CD14-positive monocyte (primary cell): ENCODE results near the gene FRA10AC1. TPM values are rescaled to one million over a fixed set of nuclear protein-coding genes. Genes with fewer than 3 reads are reported as not detected.

ENCODE experiments used
- DNase-seq, 3 donors: peaks; one replicate each; pipeline ENCODE4 v3.0.0-alpha.2; 2011 to 2022
- H2AFZ ChIP-seq: 2 replicates; pipeline ENCODE4 v1.6.0; 2012; ENCODE audit warnings: mild to moderate bottlenecking, low read depth, low read length, inconsistent platforms; ENCODE audit not compliant: insufficient read depth, poor library complexity, severe bottlenecking
- H3K27ac ChIP-seq, 2 donors: 1 replicate in 1 of 2; 2 replicates in 1 of 2; pipeline ENCODE4 v1.5.1; 2012 to 2013; ENCODE audit warnings: low read length in 2 of 2, control low read depth in 1 of 2, inconsistent platforms in 1 of 2, low read depth in 1 of 2, mild to moderate bottlenecking in 1 of 2
- H3K27me3 ChIP-seq, 2 donors: one replicate each; pipeline versions ENCODE4 v1.6.0 to v1.6.1; 2011 to 2013; ENCODE audit warnings: low read length in 2 of 2; ENCODE audit not compliant: control insufficient read depth in 2 of 2, insufficient read depth in 2 of 2
- H3K36me3 ChIP-seq, 2 donors: replicated peaks in 1 of 2; 1 replicate in 1 of 2; 2 replicates in 1 of 2; pipeline versions ENCODE4 v1.5.1 to v1.6.1; 2012 to 2013; ENCODE audit warnings: low read length in 2 of 2, control low read depth in 1 of 2, inconsistent platforms in 1 of 2, mild to moderate bottlenecking in 1 of 2; ENCODE audit not compliant: insufficient read depth in 2 of 2, control insufficient read depth in 1 of 2
- H3K4me1 ChIP-seq, 2 donors: 1 replicate in 1 of 2; 2 replicates in 1 of 2; pipeline versions ENCODE4 v1.5.1 to v1.6.1; 2012 to 2013; ENCODE audit warnings: low read length in 2 of 2, control low read depth in 1 of 2, inconsistent platforms in 1 of 2, mild to moderate bottlenecking in 1 of 2, moderate library complexity in 1 of 2; ENCODE audit not compliant: insufficient read depth in 2 of 2, control insufficient read depth in 1 of 2
- H3K4me2 ChIP-seq: replicated peaks from 2 replicates; pipeline ENCODE3; 2012; ENCODE audit warnings: low read length, moderate library complexity, mild to moderate bottlenecking; ENCODE audit not compliant: poor library complexity, severe bottlenecking; ENCODE audit errors: extremely low read depth
- H3K4me3 ChIP-seq, 3 experiments: fragments of 200-600 bp in 1 of 3; sonication (generic) in 1 of 3; replicated peaks in 1 of 3; 1 replicate in 2 of 3; 2 replicates in 1 of 3; pipeline ENCODE4 v1.5.1; 2011 to 2013; ENCODE audit warnings: low read length in 3 of 3, mild to moderate bottlenecking in 3 of 3, control low read depth in 2 of 3, low read depth in 2 of 3, inconsistent platforms in 1 of 3, moderate library complexity in 1 of 3
- H3K79me2 ChIP-seq: 2 replicates; pipeline ENCODE4 v1.6.0; 2012; ENCODE audit warnings: mild to moderate bottlenecking, control low read depth, inconsistent platforms, low read length, moderate library complexity; ENCODE audit not compliant: insufficient read depth
- H3K9ac ChIP-seq: 2 replicates; pipeline ENCODE4 v1.6.0; 2017; ENCODE audit warnings: low read length, mild to moderate bottlenecking; ENCODE audit not compliant: insufficient read depth, poor library complexity, severe bottlenecking
- H3K9me3 ChIP-seq, 2 donors: replicated peaks in 1 of 2; 1 replicate in 1 of 2; 2 replicates in 1 of 2; pipeline versions ENCODE4 v1.5.1 to v1.6.1; 2012 to 2013; ENCODE audit warnings: low read length in 2 of 2, control low read depth in 1 of 2; ENCODE audit not compliant: control insufficient read depth in 1 of 2, insufficient read depth in 1 of 2
- H4K20me1 ChIP-seq: 2 replicates; pipeline ENCODE4 v1.6.0; 2012; ENCODE audit warnings: mild to moderate bottlenecking, low read length, control low read depth, moderate library complexity; ENCODE audit not compliant: insufficient read depth
- H3K27ac Mint-ChIP-seq, 7 donors: one replicate each; pipeline ENCODE4 v1.8.0; 2020; ENCODE audit warnings: mild to moderate bottlenecking in 7 of 7, mixed read lengths in 7 of 7, moderate library complexity in 6 of 7, inconsistent platforms in 2 of 7
- H3K27me3 Mint-ChIP-seq, 3 donors: one replicate each; pipeline ENCODE4 v1.8.0; 2021 to 2022; ENCODE audit warnings: low read depth in 3 of 3, mild to moderate bottlenecking in 3 of 3, mixed read lengths in 3 of 3, moderate library complexity in 3 of 3, inconsistent platforms in 1 of 3
- H3K36me3 Mint-ChIP-seq, 2 donors: one replicate each; pipeline ENCODE4 v1.8.0; 2020; ENCODE audit warnings: mixed read lengths in 2 of 2, inconsistent platforms in 1 of 2, mild to moderate bottlenecking in 1 of 2
- H3K4me1 Mint-ChIP-seq: one replicate; pipeline ENCODE4 v1.8.0; 2020; ENCODE audit warnings: mild to moderate bottlenecking, mixed read lengths
- H3K4me3 Mint-ChIP-seq, 2 donors: one replicate each; pipeline ENCODE4 v1.8.0; 2020; ENCODE audit warnings: mild to moderate bottlenecking in 2 of 2, mixed read lengths in 2 of 2, moderate library complexity in 1 of 2
- H3K9me3 Mint-ChIP-seq, 7 donors: one replicate each; pipeline ENCODE4 v1.8.0; 2020 to 2022; ENCODE audit warnings: mixed read lengths in 7 of 7, mild to moderate bottlenecking in 6 of 7, moderate library complexity in 6 of 7, inconsistent platforms in 2 of 7
- CTCF ChIP-seq: fragments of 200-600 bp; IDR thresholded peaks from one replicate; pipeline ENCODE4 v1.8.0; 2022; ENCODE audit warnings: antibody characterized with exemption, mild to moderate bottlenecking
- WGBS: methylation state at CpG from one replicate; pipeline ENCODE4 v1.1.5; 2013; ENCODE audit warnings: missing lambda C conversion rate; ENCODE audit not compliant: insufficient coverage; 5-methylcytosine and 5-hydroxymethylcytosine counted together
- intact Hi-C, 2 donors: fragments of 100-400 bp; cut with micrococcal nuclease; formaldehyde crosslinking; loops; one replicate each; pipeline versions ENCODE4 v1.15.0 to v1.15.1; 2023
- polyA plus RNA-seq, 3 donors: library from polyadenylated mRNA; depleted of rRNA in 1 of 3; unstranded in 2 of 3; stranded (reverse) in 1 of 3; fragments of 300-500 nt in 2 of 3; fragments of >200 nt in 1 of 3; fragmentation: Illumina TruSeq in 2 of 3; gene quantifications; 1 replicate in 2 of 3; 2 replicates in 1 of 3; pipeline ENCODE4 v1.2.3, GENCODE V29; 2012 to 2021

Gene FRA10AC1
- polyA plus RNA-seq, 3 donors = 0.95 to 7.2 (median 2.0) TPM

- Histone ChIP-seq H3K36me3 (peaks cover 73 to 98% of the 10 kb centered on the region in 2 donors), H4K20me1 (no peaks in the 10 kb centered on the region), H3K9me3 (no peaks in the 10 kb centered on the region), H3K4me2 (no peak overlapping the region), H3K9ac (no peak overlapping the region), H3K27me3 (no peaks in the 10 kb centered on the region), H3K27ac (no peak overlapping the region), H3K4me1 (no peaks in the 10 kb centered on the region), H2AFZ (no peak overlapping the region), H3K79me2 (no peaks in the 10 kb centered on the region), H3K4me3 (no peak overlapping the region)
- Mint-ChIP-seq H3K27me3 (peaks cover 0 to 1% (median 0%) of the 10 kb centered on the region in 3 donors), H3K27ac (no peak overlapping the region), H3K36me3 (peaks cover 55 to 57% of the 10 kb centered on the region in 2 donors), H3K4me3 (no peak overlapping the region), H3K9me3 (no peaks in the 10 kb centered on the region), H3K4me1 (no peaks in the 10 kb centered on the region)
- 100% methylated on average over 1 of the region's 2 CpGs for WGBS
- DNase-seq = no peak
- intact Hi-C loops = loop anchor here in 1 of 2 donors (10.0 kb wide), 1 partner anchor 298 kb away; no protein-coding TSS in a partner anchor
- TF ChIP-seq CTCF = no peak
Observed at GRCh38 chr10:93672890-93673289, 29.5 kb downstream of the FRA10AC1 start.

GRCh38 chr10:93672022-93672678 lies 30.2 kb downstream of the FRA10AC1 start:
- Histone ChIP-seq H3K4me3 (no peak overlapping the region), H3K4me2 (no peak overlapping the region), H3K9ac (no peak overlapping the region), H3K9me3 (no peaks in the 10 kb centered on the region), H2AFZ (no peak overlapping the region), H3K79me2 (no peaks in the 10 kb centered on the region), H4K20me1 (no peaks in the 10 kb centered on the region), H3K4me1 (no peaks in the 10 kb centered on the region), H3K27ac (no peak overlapping the region), H3K27me3 (no peaks in the 10 kb centered on the region), H3K36me3 (peaks cover 70 to 98% of the 10 kb centered on the region in 2 donors)
- intact Hi-C loops = loop anchor here in 1 of 2 donors (10.0 kb wide), 1 partner anchor 297 kb away; no protein-coding TSS in a partner anchor
- no peak for TF ChIP-seq CTCF
- H3K27ac Mint-ChIP-seq = no peak overlapping the region
- H3K9me3 Mint-ChIP-seq = no peaks in the 10 kb centered on the region
- no CpG with 5 or more reads among the region's 2 CpGs for WGBS
- DNase-seq = no peak
- peaks cover 0 to 1% (median 0%) of the 10 kb centered on the region in 3 donors for H3K27me3 Mint-ChIP-seq
- no peak overlapping the region for H3K4me3 Mint-ChIP-seq
- no peaks in the 10 kb centered on the region for H3K4me1 Mint-ChIP-seq
- H3K36me3 Mint-ChIP-seq = peaks cover 60% of the 10 kb centered on the region in 2 donors
